ENCODE results near the gene PDE12. TPM values are rescaled to one million over a fixed set of nuclear protein-coding genes. Genes with fewer than 3 reads are reported as not detected.

The PDE12 gene
- total RNA-seq, 1 donor from 2014 or later, result 15.4 TPM

GRCh38 chr3:57596495-57597126 is 40.5 kb downstream of the PDE12 start:
- TF ChIP-seq, protein P1, sequence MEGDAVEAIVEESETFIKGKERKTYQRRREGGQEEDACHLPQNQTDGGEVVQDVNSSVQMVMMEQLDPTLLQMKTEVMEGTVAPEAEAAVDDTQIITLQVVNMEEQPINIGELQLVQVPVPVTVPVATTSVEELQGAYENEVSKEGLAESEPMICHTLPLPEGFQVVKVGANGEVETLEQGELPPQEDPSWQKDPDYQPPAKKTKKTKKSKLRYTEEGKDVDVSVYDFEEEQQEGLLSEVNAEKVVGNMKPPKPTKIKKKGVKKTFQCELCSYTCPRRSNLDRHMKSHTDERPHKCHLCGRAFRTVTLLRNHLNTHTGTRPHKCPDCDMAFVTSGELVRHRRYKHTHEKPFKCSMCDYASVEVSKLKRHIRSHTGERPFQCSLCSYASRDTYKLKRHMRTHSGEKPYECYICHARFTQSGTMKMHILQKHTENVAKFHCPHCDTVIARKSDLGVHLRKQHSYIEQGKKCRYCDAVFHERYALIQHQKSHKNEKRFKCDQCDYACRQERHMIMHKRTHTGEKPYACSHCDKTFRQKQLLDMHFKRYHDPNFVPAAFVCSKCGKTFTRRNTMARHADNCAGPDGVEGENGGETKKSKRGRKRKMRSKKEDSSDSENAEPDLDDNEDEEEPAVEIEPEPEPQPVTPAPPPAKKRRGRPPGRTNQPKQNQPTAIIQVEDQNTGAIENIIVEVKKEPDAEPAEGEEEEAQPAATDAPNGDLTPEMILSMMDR (IDR thresholded peaks at IDR 0.05; ENCODE audit: unreplicated experiment), result no peak
- Mint-ChIP-seq H3K36me3 (ENCODE audit: insufficient read depth) (peaks cover 9% of the 10 kb centered on the region), H3K27ac (peak overlapping the region; percentile 100), H3K4me3 (ENCODE audit: low read depth) (peak overlapping the region; percentile 92), H3K4me1 (ENCODE audit: low read depth) (peaks cover 35% of the 10 kb centered on the region), H3K9me3 (ENCODE audit: low read depth) (no peaks in the 10 kb centered on the region), H3K27me3 (no peaks in the 10 kb centered on the region)
- DNase-seq (ENCODE audit: low spot score, unreplicated experiment), result peak; percentile 51

GRCh38 chr3:57597127-57597923 is 41.3 kb downstream of the PDE12 start, which contains the start of gene ARF4:
ARF4 (minus strand) TSS chr3:57597344; CDS start chr3:57597140, 204 bp downstream.
- Mint-ChIP-seq H3K27me3 (no peaks in the 10 kb centered on the region), H3K27ac (peak within 1 kb of the TSS; percentile 100), H3K4me3 (ENCODE audit: low read depth) (peak within 1 kb of the TSS; percentile 92), H3K9me3 (ENCODE audit: low read depth) (no peaks in the 10 kb centered on the region), H3K4me1 (ENCODE audit: low read depth) (peaks cover 33% of the 10 kb centered on the region), H3K36me3 (ENCODE audit: insufficient read depth) (peaks cover 7% of the 10 kb centered on the region)
- peak; percentile 100 for DNase-seq (ENCODE audit: low spot score, unreplicated experiment)
- TF ChIP-seq, protein P1 (IDR thresholded peaks at IDR 0.05; ENCODE audit: unreplicated experiment), result no peak

- no peak for DNase-seq (ENCODE audit: low spot score, unreplicated experiment)
- Mint-ChIP-seq H3K4me1 (ENCODE audit: low read depth) (peaks cover 29% of the 10 kb centered on the region), H3K4me3 (ENCODE audit: low read depth) (peak overlapping the region; percentile 92), H3K36me3 (ENCODE audit: insufficient read depth) (peaks cover 6% of the 10 kb centered on the region), H3K27me3 (no peaks in the 10 kb centered on the region), H3K27ac (peak overlapping the region; percentile 100), H3K9me3 (ENCODE audit: low read depth) (no peaks in the 10 kb centered on the region)
- TF ChIP-seq, protein P1 (IDR thresholded peaks at IDR 0.05; ENCODE audit: unreplicated experiment), result no peak
Measured at GRCh38 chr3:57598765-57599360, 42.8 kb downstream of the PDE12 start.

GRCh38 chr3:57600195-57600594 is 44.1 kb downstream of the PDE12 start:
- H3K4me1 Mint-ChIP-seq (ENCODE audit: low read depth), result peaks cover 19% of the 10 kb centered on the region
- no peak overlapping the region for H3K4me3 Mint-ChIP-seq (ENCODE audit: low read depth)
- no peaks in the 10 kb centered on the region for H3K27me3 Mint-ChIP-seq
- no peak for DNase-seq (ENCODE audit: low spot score, unreplicated experiment)
- H3K36me3 Mint-ChIP-seq (ENCODE audit: insufficient read depth), result no peaks in the 10 kb centered on the region
- H3K27ac Mint-ChIP-seq, result no peak overlapping the region
- H3K9me3 Mint-ChIP-seq (ENCODE audit: low read depth), result no peaks in the 10 kb centered on the region
- TF ChIP-seq, protein P1 (IDR thresholded peaks at IDR 0.05; ENCODE audit: unreplicated experiment), result no peak

GRCh38 chr3:57604971-57605370 is 48.9 kb downstream of the PDE12 start:
- H3K36me3 Mint-ChIP-seq (ENCODE audit: insufficient read depth), result peaks cover 18% of the 10 kb centered on the region
- DNase-seq (ENCODE audit: low spot score, unreplicated experiment), result no peak
- peaks cover 21% of the 10 kb centered on the region for H3K9me3 Mint-ChIP-seq (ENCODE audit: low read depth)
- no peak overlapping the region for H3K4me3 Mint-ChIP-seq (ENCODE audit: low read depth)
- TF ChIP-seq, protein P1 (IDR thresholded peaks at IDR 0.05; ENCODE audit: unreplicated experiment), result no peak
- no peak overlapping the region for H3K27ac Mint-ChIP-seq
- no peaks in the 10 kb centered on the region for H3K27me3 Mint-ChIP-seq
- no peaks in the 10 kb centered on the region for H3K4me1 Mint-ChIP-seq (ENCODE audit: low read depth)

All from progenitor cell of endocrine pancreas (in vitro differentiated cells).